Lower leg skin (tissue), 3 donors: ENCODE results near the gene NELL1.

Source experiments
- POLR2A ChIP-seq, 2 donors: fragments of 450-650 bp; IDR thresholded peaks; one replicate each; pipeline ENCODE4 v1.6.1; 2016 to 2017; ENCODE audit warnings: antibody characterized with exemption in 2 of 2, mild to moderate bottlenecking in 1 of 2, moderate library complexity in 1 of 2
- TF ChIP-seq, protein P1 (sequence below), 3 donors: fragments of 450-650 bp; IDR thresholded peaks; one replicate each; pipeline ENCODE4 v1.5.1; 2016; ENCODE audit warnings: antibody characterized with exemption in 3 of 3, mild to moderate bottlenecking in 3 of 3, moderate library complexity in 2 of 3

DNA sequence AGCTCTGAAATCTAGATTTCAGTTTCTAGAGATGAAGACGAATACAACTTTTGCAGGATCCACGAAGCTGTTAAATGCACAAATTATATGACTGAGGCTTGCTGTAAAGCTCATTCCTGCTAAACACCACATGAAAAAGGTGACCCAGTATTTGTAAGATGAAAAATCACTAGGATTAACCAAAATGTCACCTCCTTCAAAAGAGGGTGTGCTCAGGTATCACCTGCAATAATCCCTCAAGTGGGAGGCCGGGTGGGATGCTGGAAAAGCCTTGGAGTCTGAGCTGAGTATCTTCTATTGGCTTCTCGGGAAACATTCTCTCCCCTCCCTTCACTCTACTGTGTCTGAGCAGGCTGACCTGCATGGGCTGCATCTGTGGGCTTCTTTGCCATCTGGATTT is 195.8 kb downstream of the NELL1 start:
- TF ChIP-seq, protein P1, sequence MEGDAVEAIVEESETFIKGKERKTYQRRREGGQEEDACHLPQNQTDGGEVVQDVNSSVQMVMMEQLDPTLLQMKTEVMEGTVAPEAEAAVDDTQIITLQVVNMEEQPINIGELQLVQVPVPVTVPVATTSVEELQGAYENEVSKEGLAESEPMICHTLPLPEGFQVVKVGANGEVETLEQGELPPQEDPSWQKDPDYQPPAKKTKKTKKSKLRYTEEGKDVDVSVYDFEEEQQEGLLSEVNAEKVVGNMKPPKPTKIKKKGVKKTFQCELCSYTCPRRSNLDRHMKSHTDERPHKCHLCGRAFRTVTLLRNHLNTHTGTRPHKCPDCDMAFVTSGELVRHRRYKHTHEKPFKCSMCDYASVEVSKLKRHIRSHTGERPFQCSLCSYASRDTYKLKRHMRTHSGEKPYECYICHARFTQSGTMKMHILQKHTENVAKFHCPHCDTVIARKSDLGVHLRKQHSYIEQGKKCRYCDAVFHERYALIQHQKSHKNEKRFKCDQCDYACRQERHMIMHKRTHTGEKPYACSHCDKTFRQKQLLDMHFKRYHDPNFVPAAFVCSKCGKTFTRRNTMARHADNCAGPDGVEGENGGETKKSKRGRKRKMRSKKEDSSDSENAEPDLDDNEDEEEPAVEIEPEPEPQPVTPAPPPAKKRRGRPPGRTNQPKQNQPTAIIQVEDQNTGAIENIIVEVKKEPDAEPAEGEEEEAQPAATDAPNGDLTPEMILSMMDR (IDR thresholded peaks at IDR 0.05) = no peak
- TF ChIP-seq POLR2A (IDR thresholded peaks at IDR 0.05) = no peak
